Keratinocyte (primary cell): ENCODE measurements around the gene CLDN1. TPM values are rescaled to one million over a fixed set of nuclear protein-coding genes. Genes with fewer than 3 reads are reported as not detected.

Source experiments
- DNase-seq: peaks from one replicate; pipeline ENCODE4 v3.0.0-alpha.2; 2011; ENCODE audit warnings: low read depth, missing footprints, low spot score
- FAIRE-seq: peaks from 2 replicates; lab custom pipeline; 2011; peaks lifted over from hg19 to GRCh38; lab: Jason Lieb, UNC
- H2AFZ ChIP-seq: 2 replicates; pipeline ENCODE4 v1.6.0; 2012; ENCODE audit warnings: low read length, control low read depth, inconsistent platforms; ENCODE audit not compliant: control insufficient read depth
- H3K27ac ChIP-seq: 2 replicates; pipeline ENCODE4 v1.5.1; 2011; ENCODE audit warnings: low read length; ENCODE audit not compliant: control insufficient read depth, insufficient read depth
- H3K27me3 ChIP-seq: 3 replicates; pipeline ENCODE4 v1.6.0; 2011; ENCODE audit warnings: low read length; ENCODE audit not compliant: control insufficient read depth, insufficient read depth; ENCODE audit errors: extremely low read depth
- H3K36me3 ChIP-seq, 2 experiments: 2 replicates in 1 of 2; 3 replicates in 1 of 2; pipeline ENCODE4 v1.5.1; 2011; ENCODE audit warnings: low read length in 2 of 2, mild to moderate bottlenecking in 1 of 2; ENCODE audit not compliant: control insufficient read depth in 2 of 2, insufficient read depth in 2 of 2; ENCODE audit errors: extremely low read depth in 1 of 2
- H3K4me1 ChIP-seq: 3 replicates; pipeline ENCODE4 v1.5.1; 2011; ENCODE audit warnings: low read length; ENCODE audit not compliant: control insufficient read depth, insufficient read depth; ENCODE audit errors: extremely low read depth
- H3K4me2 ChIP-seq: 3 replicates; pipeline ENCODE4 v1.6.0; 2011; ENCODE audit warnings: low read depth, low read length; ENCODE audit not compliant: control insufficient read depth, insufficient read depth; ENCODE audit errors: extremely low read depth
- H3K4me3 ChIP-seq, 3 experiments: fragments of 200-600 bp in 1 of 3; sonication (generic) in 1 of 3; 2 replicates in 2 of 3; 3 replicates in 1 of 3; pipeline ENCODE4 v1.5.1; 2011 to 2016; ENCODE audit warnings: low read length in 3 of 3, mild to moderate bottlenecking in 3 of 3, control low read depth in 2 of 3, inconsistent platforms in 1 of 3, low read depth in 1 of 3, mixed read lengths in 1 of 3, mixed run types in 1 of 3, moderate library complexity in 1 of 3; ENCODE audit not compliant: control insufficient read depth in 2 of 3, insufficient read depth in 2 of 3; ENCODE audit errors: extremely low read depth in 1 of 3
- H3K79me2 ChIP-seq: 2 replicates; pipeline ENCODE4 v1.6.0; 2012; ENCODE audit warnings: low read length; ENCODE audit not compliant: control insufficient read depth, insufficient read depth
- H3K9ac ChIP-seq: 3 replicates; pipeline ENCODE4 v1.6.0; 2011; ENCODE audit warnings: low read length; ENCODE audit not compliant: control insufficient read depth, insufficient read depth; ENCODE audit errors: extremely low read depth
- H3K9me1 ChIP-seq: 3 replicates; pipeline ENCODE4 v1.6.0; 2011; ENCODE audit warnings: low read length; ENCODE audit not compliant: control insufficient read depth, insufficient read depth; ENCODE audit errors: extremely low read depth
- H3K9me3 ChIP-seq: 2 replicates; pipeline ENCODE4 v1.5.1; 2012; ENCODE audit warnings: low read depth, low read length; ENCODE audit not compliant: control insufficient read depth
- H4K20me1 ChIP-seq: 3 replicates; pipeline ENCODE4 v1.6.0; 2011; ENCODE audit warnings: low read length; ENCODE audit not compliant: control insufficient read depth, insufficient read depth; ENCODE audit errors: extremely low read depth
- EZH2 ChIP-seq: IDR thresholded peaks from one replicate; pipeline ENCODE4 v1.6.1; 2012; ENCODE audit warnings: inconsistent platforms, mild to moderate bottlenecking, low read length, moderate library complexity
- dilution Hi-C: fragments of 300-500 bp; cut with MboI; formaldehyde crosslinking; loops from one replicate; pipeline ENCODE4 v1.7.0; 2020; ENCODE audit warnings: low sequenced_read_pairs; ENCODE audit not compliant: extremely low pct_ligation_motif_present
- polyA plus RNA-seq, 5 experiments: library from polyadenylated mRNA; depleted of rRNA in 3 of 5; stranded (reverse) in 3 of 5; stranded (forward) in 1 of 5; unstranded in 1 of 5; fragments of >200 nt; gene quantifications; 1 replicate in 1 of 5; 2 replicates in 3 of 5; 3 replicates in 1 of 5; pipeline versions ENCODE4 v1.2.1 to v1.2.3, GENCODE V29; 2011 to 2012; ENCODE audit warnings: missing spikeins in 2 of 5, low read depth in 1 of 5, low replicate concordance in 1 of 5
- TF ChIP-seq, protein P1 (sequence below), 3 experiments: IDR thresholded peaks in 1 of 3; conservative IDR thresholded peaks in 1 of 3; optimal IDR thresholded peaks in 1 of 3; 2 replicates in 2 of 3; 3 replicates in 1 of 3; pipeline versions ENCODE3 to v1.5.1; 2011; ENCODE audit warnings: low read length in 3 of 3, mild to moderate bottlenecking in 3 of 3, moderate library complexity in 2 of 3, control low read depth in 1 of 3, inconsistent platforms in 1 of 3; ENCODE audit not compliant: insufficient read depth in 2 of 3; ENCODE audit errors: extremely low read depth in 1 of 3

CLDN1 gene
- polyA plus RNA-seq, 1 donor (not counting 4 experiments of a cell fraction or from before 2014, with no cell fraction given) = 218 TPM

DNA sequence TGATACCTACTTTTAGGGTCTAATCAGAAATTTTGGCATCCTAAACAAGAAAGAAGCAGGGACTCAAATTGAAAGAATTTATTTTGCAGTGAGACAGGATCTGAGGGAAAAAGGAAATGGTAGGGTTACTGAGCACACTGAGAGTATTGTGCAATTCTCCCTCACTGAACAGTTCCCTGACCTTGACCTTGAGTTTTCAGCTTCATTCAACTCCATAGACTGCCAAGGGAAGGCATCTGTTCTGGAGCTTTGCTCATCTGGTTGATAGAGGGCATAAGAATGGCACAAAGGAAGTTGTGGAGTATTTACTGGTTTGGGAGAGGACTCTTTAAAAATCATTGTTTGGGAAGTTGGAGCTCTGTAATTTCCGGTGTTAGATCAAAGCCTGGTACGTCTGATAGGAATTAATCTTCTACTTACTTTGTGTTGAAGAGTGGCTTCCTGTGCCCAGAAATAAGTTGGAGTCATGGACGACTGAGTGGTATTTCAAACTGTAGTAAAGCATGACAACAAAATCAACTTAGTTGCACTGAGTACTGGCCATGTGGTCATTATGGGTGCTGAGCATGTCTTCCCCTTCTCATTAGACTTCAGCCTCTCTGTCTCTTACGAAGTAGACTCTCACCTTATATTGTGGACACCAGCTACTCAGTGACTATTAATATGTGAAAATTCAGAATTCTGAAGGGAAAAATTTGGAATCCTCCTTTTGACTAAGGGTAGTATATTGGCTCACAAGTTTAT lies 40.8 kb downstream of the CLDN1 start:
- peak; percentile 62 for FAIRE-seq
- no peaks in the 10 kb centered on the region for H3K79me2 ChIP-seq
- H3K27ac ChIP-seq = no peak overlapping the region
- dilution Hi-C loops = no loop called here
- H3K36me3 ChIP-seq = no peaks in the 10 kb centered on the region
- H3K27me3 ChIP-seq = no peaks in the 10 kb centered on the region
- H2AFZ ChIP-seq = no peak overlapping the region
- peaks cover 4% of the 10 kb centered on the region for H3K4me1 ChIP-seq
- H4K20me1 ChIP-seq = no peaks in the 10 kb centered on the region
- no peaks in the 10 kb centered on the region for H3K9me1 ChIP-seq
- DNase-seq = no peak
- no peak overlapping the region for H3K4me2 ChIP-seq
- peaks cover 2% of the 10 kb centered on the region for H3K9me3 ChIP-seq
- H3K9ac ChIP-seq = no peak overlapping the region
- no peak for TF ChIP-seq EZH2
- TF ChIP-seq, protein P1, sequence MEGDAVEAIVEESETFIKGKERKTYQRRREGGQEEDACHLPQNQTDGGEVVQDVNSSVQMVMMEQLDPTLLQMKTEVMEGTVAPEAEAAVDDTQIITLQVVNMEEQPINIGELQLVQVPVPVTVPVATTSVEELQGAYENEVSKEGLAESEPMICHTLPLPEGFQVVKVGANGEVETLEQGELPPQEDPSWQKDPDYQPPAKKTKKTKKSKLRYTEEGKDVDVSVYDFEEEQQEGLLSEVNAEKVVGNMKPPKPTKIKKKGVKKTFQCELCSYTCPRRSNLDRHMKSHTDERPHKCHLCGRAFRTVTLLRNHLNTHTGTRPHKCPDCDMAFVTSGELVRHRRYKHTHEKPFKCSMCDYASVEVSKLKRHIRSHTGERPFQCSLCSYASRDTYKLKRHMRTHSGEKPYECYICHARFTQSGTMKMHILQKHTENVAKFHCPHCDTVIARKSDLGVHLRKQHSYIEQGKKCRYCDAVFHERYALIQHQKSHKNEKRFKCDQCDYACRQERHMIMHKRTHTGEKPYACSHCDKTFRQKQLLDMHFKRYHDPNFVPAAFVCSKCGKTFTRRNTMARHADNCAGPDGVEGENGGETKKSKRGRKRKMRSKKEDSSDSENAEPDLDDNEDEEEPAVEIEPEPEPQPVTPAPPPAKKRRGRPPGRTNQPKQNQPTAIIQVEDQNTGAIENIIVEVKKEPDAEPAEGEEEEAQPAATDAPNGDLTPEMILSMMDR (optimal IDR thresholded peaks at IDR 0.05 in 1 of 3, IDR thresholded peaks at IDR 0.05 in 1 of 3, conservative IDR thresholded peaks at IDR 0.05 in 1 of 3; ENCODE audit: extremely low read depth in 1 of 3, insufficient read depth in 2 of 3, low read length in 3 of 3) = no peak
- no peak overlapping the region for H3K4me3 ChIP-seq

DNA sequence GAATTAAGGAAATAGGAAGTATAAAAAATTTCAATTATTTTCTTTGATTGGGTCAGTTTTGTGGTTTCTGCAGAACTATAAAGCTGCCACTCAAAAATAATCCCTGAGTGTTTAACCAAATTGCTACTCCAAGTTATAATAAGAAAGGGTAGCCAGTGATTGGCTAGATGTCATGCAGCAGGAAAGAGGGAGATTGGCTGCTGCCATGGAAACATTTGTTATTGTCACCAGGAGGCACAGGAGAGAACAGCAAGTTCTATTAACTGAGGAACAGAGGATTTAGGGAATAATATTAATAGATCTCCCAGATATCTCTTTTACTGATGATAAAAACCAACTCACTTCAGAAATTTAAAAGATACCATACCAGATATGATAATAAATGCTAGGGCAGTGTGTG lies 42.6 kb downstream of the CLDN1 start:
- TF ChIP-seq EZH2 = no peak
- TF ChIP-seq, protein P1 (optimal IDR thresholded peaks at IDR 0.05 in 1 of 3, IDR thresholded peaks at IDR 0.05 in 1 of 3, conservative IDR thresholded peaks at IDR 0.05 in 1 of 3; ENCODE audit: extremely low read depth in 1 of 3, insufficient read depth in 2 of 3, low read length in 3 of 3) = no peak
- Histone ChIP-seq H3K36me3 (no peaks in the 10 kb centered on the region), H3K4me1 (peaks cover 4% of the 10 kb centered on the region), H3K9me3 (no peaks in the 10 kb centered on the region), H4K20me1 (no peaks in the 10 kb centered on the region), H3K9me1 (no peaks in the 10 kb centered on the region), H3K27ac (no peak overlapping the region), H3K4me3 (no peak overlapping the region), H3K4me2 (no peak overlapping the region), H3K27me3 (no peaks in the 10 kb centered on the region), H3K9ac (no peak overlapping the region), H3K79me2 (no peaks in the 10 kb centered on the region), H2AFZ (no peak overlapping the region)
- FAIRE-seq (no peak), DNase-seq (no peak)
- dilution Hi-C loops = no loop called here
